Osteoblast (primary cell): ENCODE results near the gene PRKAG1. TPM values are rescaled to one million over a fixed set of nuclear protein-coding genes. Genes with fewer than 3 reads are reported as not detected.
A peak's percentile ranks its signal among the peaks of the same experiment; 100 is the strongest.

ENCODE experiments used
- DNase-seq: peaks from one replicate; pipeline ENCODE4 v3.0.0; 2011; ENCODE audit warnings: low spot score, mixed read lengths; ENCODE audit not compliant: insufficient read length; ENCODE audit errors: missing footprints
- H2AFZ ChIP-seq: 2 replicates; pipeline ENCODE4 v1.6.0; 2011; ENCODE audit warnings: mild to moderate bottlenecking, low read length
- H3K27ac ChIP-seq: 2 replicates; pipeline ENCODE4 v1.5.1; 2011; ENCODE audit warnings: mild to moderate bottlenecking, low read depth, low read length, moderate library complexity
- H3K27me3 ChIP-seq: 2 replicates; pipeline ENCODE4 v1.6.0; 2012; ENCODE audit warnings: mild to moderate bottlenecking, control low read depth, inconsistent platforms, low read length, moderate library complexity; ENCODE audit not compliant: insufficient read depth
- H3K36me3 ChIP-seq: 2 replicates; pipeline ENCODE4 v1.5.1; 2011; ENCODE audit warnings: mild to moderate bottlenecking, low read length, control low read depth, moderate library complexity; ENCODE audit not compliant: insufficient read depth
- H3K4me1 ChIP-seq: 2 replicates; pipeline ENCODE4 v1.5.1; 2011; ENCODE audit warnings: mild to moderate bottlenecking, low read length, control low read depth, moderate library complexity; ENCODE audit not compliant: insufficient read depth
- H3K4me2 ChIP-seq: 2 replicates; pipeline ENCODE4 v1.6.0; 2011; ENCODE audit warnings: mild to moderate bottlenecking, low read length; ENCODE audit not compliant: insufficient read depth
- H3K4me3 ChIP-seq: fragments of 200-600 bp; sonication (generic); 3 replicates; pipeline ENCODE4 v1.5.1; 2012; ENCODE audit warnings: mild to moderate bottlenecking, low read length, inconsistent platforms; ENCODE audit not compliant: insufficient read depth
- H3K79me2 ChIP-seq: 2 replicates; pipeline ENCODE4 v1.6.0; 2012; ENCODE audit warnings: mild to moderate bottlenecking, low read length, control low read depth, inconsistent platforms; ENCODE audit not compliant: insufficient read depth
- H3K9me3 ChIP-seq: 2 replicates; pipeline ENCODE4 v1.5.1; 2011; ENCODE audit warnings: low read depth, low read length, control low read depth
- H4K20me1 ChIP-seq: 2 replicates; pipeline ENCODE4 v1.6.0; 2012; ENCODE audit warnings: mild to moderate bottlenecking, low read length, control low read depth; ENCODE audit not compliant: insufficient read depth
- CTCF ChIP-seq: IDR thresholded peaks from 2 replicates; pipeline ENCODE4 v1.5.1; 2011; ENCODE audit warnings: mild to moderate bottlenecking, low read depth, low read length, moderate library complexity; ENCODE audit errors: extremely low read depth
- total RNA-seq: library from RNA; depleted of rRNA; stranded (reverse); fragments of >200 nt; gene quantifications from 2 replicates; pipeline ENCODE4 v1.2.3, GENCODE V29; 2012

The PRKAG1 gene
- total RNA-seq, 1 donor, result 89.0 TPM

DNA sequence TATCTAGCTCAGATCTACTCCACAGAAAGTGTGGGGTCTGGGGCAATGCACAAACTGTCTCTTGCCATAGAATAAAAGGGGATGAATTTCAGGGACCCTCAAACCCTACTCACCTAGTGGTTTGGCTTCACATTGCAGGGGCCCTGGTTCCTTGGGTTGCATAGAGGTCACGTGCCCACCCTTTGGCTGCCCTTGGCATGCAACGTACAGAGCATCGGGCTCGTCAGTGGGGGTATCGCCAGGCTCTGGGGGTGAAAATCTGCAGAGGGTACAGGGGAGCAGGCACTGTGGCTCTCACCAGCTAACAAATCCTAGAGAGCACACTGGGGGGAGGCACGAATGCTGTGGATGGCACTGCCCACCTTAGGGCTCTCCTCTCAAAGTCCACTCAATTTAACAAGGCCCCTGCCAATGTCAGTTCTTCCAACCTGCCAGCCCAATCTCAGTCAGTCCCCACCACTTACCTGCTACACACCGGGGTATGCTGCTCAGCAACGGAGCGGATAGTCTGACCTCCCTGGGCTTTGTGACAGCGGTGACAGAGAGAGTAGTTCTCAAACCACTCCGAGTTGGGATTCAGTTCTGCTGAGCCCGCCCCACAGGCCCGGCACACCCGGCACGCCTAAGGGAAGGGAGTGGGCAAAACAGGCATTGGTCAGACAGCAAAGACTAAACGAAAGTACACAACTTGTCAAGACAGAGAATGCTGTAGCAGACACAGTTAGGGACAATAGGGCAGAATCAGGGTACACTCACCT lies 34.1 kb upstream of the PRKAG1 start:
- DNase-seq, result peak; percentile 65
- Histone ChIP-seq H3K9me3 (no peaks in the 10 kb centered on the region), H3K36me3 (peaks cover 75% of the 10 kb centered on the region), H3K79me2 (peaks cover 91% of the 10 kb centered on the region), H3K4me3 (no peak overlapping the region), H3K27me3 (no peaks in the 10 kb centered on the region), H4K20me1 (peaks cover 79% of the 10 kb centered on the region), H3K27ac (no peak overlapping the region), H3K4me2 (no peak overlapping the region), H2AFZ (no peak overlapping the region), H3K4me1 (peaks cover 36% of the 10 kb centered on the region)
- no peak for TF ChIP-seq CTCF

- Histone ChIP-seq H3K9me3 (no peaks in the 10 kb centered on the region), H3K4me2 (no peak overlapping the region), H2AFZ (no peak overlapping the region), H4K20me1 (peaks cover 74% of the 10 kb centered on the region), H3K27ac (no peak overlapping the region), H3K79me2 (peaks cover 84% of the 10 kb centered on the region), H3K36me3 (peaks cover 81% of the 10 kb centered on the region), H3K27me3 (no peaks in the 10 kb centered on the region), H3K4me3 (no peak overlapping the region), H3K4me1 (peaks cover 29% of the 10 kb centered on the region)
- peak; percentile 65 for DNase-seq
- no peak for TF ChIP-seq CTCF
Observed at GRCh38 chr12:49051777-49052438, 33.3 kb upstream of the PRKAG1 start.

- Histone ChIP-seq H2AFZ (no peak overlapping the region), H3K4me3 (no peak overlapping the region), H3K4me1 (peaks cover 24% of the 10 kb centered on the region), H3K27me3 (no peaks in the 10 kb centered on the region), H4K20me1 (peaks cover 69% of the 10 kb centered on the region), H3K4me2 (no peak overlapping the region), H3K79me2 (peaks cover 82% of the 10 kb centered on the region), H3K9me3 (no peaks in the 10 kb centered on the region), H3K27ac (no peak overlapping the region), H3K36me3 (peaks cover 86% of the 10 kb centered on the region)
- DNase-seq, result peak; percentile 58
- TF ChIP-seq CTCF, result no peak
Observed at GRCh38 chr12:49051373-49051764, 32.8 kb upstream of the PRKAG1 start.

DNA sequence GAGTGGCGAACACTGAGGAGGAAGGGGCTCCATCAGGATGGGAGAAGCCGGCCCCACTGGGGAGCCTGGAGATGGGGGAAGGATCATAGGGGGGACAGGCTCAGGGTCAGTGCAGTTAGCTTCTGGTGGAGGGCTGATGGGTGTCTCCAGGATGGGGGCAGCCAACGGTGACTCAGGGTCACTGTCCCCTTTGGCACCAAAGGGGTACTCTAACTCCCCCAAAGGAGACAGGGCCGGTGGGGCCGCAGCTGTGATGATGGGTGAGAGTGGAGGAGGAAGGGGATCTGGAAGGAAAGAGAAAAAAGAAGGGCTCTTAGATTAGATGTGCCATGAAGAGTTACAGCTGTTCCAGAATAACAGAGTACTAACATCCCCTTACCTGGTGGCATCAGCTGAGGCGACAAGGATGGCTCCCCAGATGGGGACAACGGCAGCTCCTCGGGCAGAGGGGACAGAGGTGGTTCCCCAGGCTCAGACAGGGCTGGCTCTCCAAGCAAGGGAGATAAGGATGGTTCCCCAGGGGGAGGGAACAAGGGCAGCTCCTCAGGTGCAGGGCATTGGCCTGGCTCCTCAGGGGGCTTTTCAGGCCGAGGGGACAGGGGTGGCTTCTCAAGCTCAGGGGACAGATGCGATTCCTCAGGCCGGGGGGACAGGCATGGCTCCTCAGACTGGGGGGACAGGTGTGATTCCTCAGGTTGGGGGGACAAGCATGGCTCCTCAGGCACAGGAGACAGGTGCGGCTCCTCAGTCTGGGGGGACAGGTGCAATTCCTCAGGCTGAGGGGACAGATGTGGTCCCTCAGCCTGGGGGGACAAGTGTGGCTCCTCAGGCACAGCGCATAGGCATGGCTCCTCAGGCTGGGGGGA lies 32.2 kb upstream of the PRKAG1 start:
- Histone ChIP-seq H2AFZ (no peak overlapping the region), H3K4me2 (no peak overlapping the region), H4K20me1 (peaks cover 68% of the 10 kb centered on the region), H3K9me3 (no peaks in the 10 kb centered on the region), H3K4me1 (peaks cover 18% of the 10 kb centered on the region), H3K27me3 (no peaks in the 10 kb centered on the region), H3K4me3 (no peak overlapping the region), H3K27ac (no peak overlapping the region), H3K79me2 (peaks cover 76% of the 10 kb centered on the region), H3K36me3 (peaks cover 92% of the 10 kb centered on the region)
- DNase-seq, result peak; percentile 79
- no peak for TF ChIP-seq CTCF
